ENCODE data around the gene DPP8. TPM values are rescaled to one million over a fixed set of nuclear protein-coding genes. Genes with fewer than 3 reads are reported as not detected.
"Not testable (repeated sequence)": the region's sequence is repeated elsewhere in the genome, so short reads cannot be mapped to it uniquely, and the experiment has no call there.

DPP8 gene
- total RNA-seq, 3 donors from 2014 or later (not counting 1 experiment from before 2014, with no cell fraction given): 51.7 to 64.8 (median 62.4) TPM

- ATAC-seq (no peak), DNase-seq (no peak)
- no peaks in the 10 kb centered on the region for H3K4me1 ChIP-seq (ENCODE audit: control insufficient read depth, insufficient read depth, low read length)
- intact Hi-C loops (cut with micrococcal nuclease): no loop called here
- TF ChIP-seq CTCF (IDR thresholded peaks at IDR 0.05): no peak
- no peaks in the 10 kb centered on the region for H3K27me3 ChIP-seq (ENCODE audit: control insufficient read depth, insufficient read depth, low read length)
- Mint-ChIP-seq H3K27ac (no peak overlapping the region), H3K9me3 (no peaks in the 10 kb centered on the region), H3K36me3 (peaks cover 10% of the 10 kb centered on the region), H3K4me3 (no peak overlapping the region), H3K4me1 (no peaks in the 10 kb centered on the region), H3K27me3 (ENCODE audit: low read depth in 2 of 2) (no peaks in the 10 kb centered on the region)
- no peak overlapping the region for H3K27ac ChIP-seq (ENCODE audit: low read length)
- no peak overlapping the region for H3K4me3 ChIP-seq (ENCODE audit: low read length)
- 97% methylated on average over 5 of the region's 5 CpGs for WGBS (ENCODE audit: insufficient coverage)
- peaks cover 70% of the 10 kb centered on the region for H3K36me3 ChIP-seq (ENCODE audit: control insufficient read depth, insufficient read depth, low read length)
- no peaks in the 10 kb centered on the region for H3K9me3 ChIP-seq (ENCODE audit: control insufficient read depth, insufficient read depth, low read length)
These were observed 49.1 kb downstream of the DPP8 start for GRCh38 chr15:65468229-65468909.

GRCh38 chr15:65466901-65467300 lies 50.6 kb downstream of the DPP8 start:
- peaks cover 73% of the 10 kb centered on the region for H3K36me3 ChIP-seq (ENCODE audit: control insufficient read depth, insufficient read depth, low read length)
- H3K4me3 ChIP-seq (ENCODE audit: low read length): no peak overlapping the region
- no peak for DNase-seq
- Mint-ChIP-seq H3K4me3 (no peak overlapping the region), H3K27me3 (ENCODE audit: low read depth in 2 of 2) (no peaks in the 10 kb centered on the region), H3K4me1 (no peaks in the 10 kb centered on the region), H3K27ac (no peak overlapping the region), H3K9me3 (no peaks in the 10 kb centered on the region), H3K36me3 (peaks cover 9% of the 10 kb centered on the region)
- H3K9me3 ChIP-seq (ENCODE audit: control insufficient read depth, insufficient read depth, low read length): no peaks in the 10 kb centered on the region
- TF ChIP-seq CTCF (IDR thresholded peaks at IDR 0.05): no peak
- ATAC-seq: no peak
- H3K27ac ChIP-seq (ENCODE audit: low read length): no peak overlapping the region
- H3K27me3 ChIP-seq (ENCODE audit: control insufficient read depth, insufficient read depth, low read length): no peaks in the 10 kb centered on the region
- intact Hi-C loops (cut with micrococcal nuclease): no loop called here
- no peaks in the 10 kb centered on the region for H3K4me1 ChIP-seq (ENCODE audit: control insufficient read depth, insufficient read depth, low read length)
- 96% methylated on average over 3 of the region's 3 CpGs for WGBS (ENCODE audit: insufficient coverage)

GRCh38 chr15:65463096-65463495 lies 54.4 kb downstream of the DPP8 start:
- H3K27ac Mint-ChIP-seq; H3K4me1 Mint-ChIP-seq; H3K4me3 ChIP-seq (ENCODE audit: low read length); H3K36me3 Mint-ChIP-seq; intact Hi-C loops (cut with micrococcal nuclease); ATAC-seq; H3K27ac ChIP-seq (ENCODE audit: low read length); H3K4me1 ChIP-seq (ENCODE audit: control insufficient read depth, insufficient read depth, low read length); H3K4me3 Mint-ChIP-seq; H3K27me3 ChIP-seq (ENCODE audit: control insufficient read depth, insufficient read depth, low read length); H3K9me3 ChIP-seq (ENCODE audit: control insufficient read depth, insufficient read depth, low read length); DNase-seq; H3K27me3 Mint-ChIP-seq (ENCODE audit: low read depth in 2 of 2); H3K9me3 Mint-ChIP-seq: not testable (repeated sequence)
- WGBS (ENCODE audit: insufficient coverage): 99% methylated on average over 6 of the region's 6 CpGs
- peaks cover 86% of the 10 kb centered on the region for H3K36me3 ChIP-seq (ENCODE audit: control insufficient read depth, insufficient read depth, low read length)

- DNase-seq (no peak), ATAC-seq (no peak)
- H3K9me3 Mint-ChIP-seq: no peaks in the 10 kb centered on the region
- no peaks in the 10 kb centered on the region for H3K27me3 ChIP-seq (ENCODE audit: control insufficient read depth, insufficient read depth, low read length)
- no peaks in the 10 kb centered on the region for H3K4me1 ChIP-seq (ENCODE audit: control insufficient read depth, insufficient read depth, low read length)
- H3K4me3 ChIP-seq (ENCODE audit: low read length): no peak overlapping the region
- H3K36me3 Mint-ChIP-seq: peaks cover 9% of the 10 kb centered on the region
- H3K36me3 ChIP-seq (ENCODE audit: control insufficient read depth, insufficient read depth, low read length): peaks cover 82% of the 10 kb centered on the region
- H3K4me1 Mint-ChIP-seq: no peaks in the 10 kb centered on the region
- TF ChIP-seq CTCF (IDR thresholded peaks at IDR 0.05): no peak
- H3K27ac Mint-ChIP-seq: peak overlapping the region in 1 of 2 donors; percentile 31
- intact Hi-C loops (cut with micrococcal nuclease): no loop called here
- WGBS (ENCODE audit: insufficient coverage): 88% methylated on average over 5 of the region's 5 CpGs
- H3K27me3 Mint-ChIP-seq (ENCODE audit: low read depth in 2 of 2): no peaks in the 10 kb centered on the region
- no peak overlapping the region for H3K27ac ChIP-seq (ENCODE audit: low read length)
- H3K9me3 ChIP-seq (ENCODE audit: control insufficient read depth, insufficient read depth, low read length): no peaks in the 10 kb centered on the region
- H3K4me3 Mint-ChIP-seq: no peak overlapping the region
These were observed 56.6 kb downstream of the DPP8 start for GRCh38 chr15:65460741-65461347.

GRCh38 chr15:65455256-65455655 lies 62.2 kb downstream of the DPP8 start:
- H3K27me3 Mint-ChIP-seq (ENCODE audit: low read depth in 2 of 2); H3K36me3 Mint-ChIP-seq; H3K27me3 ChIP-seq (ENCODE audit: control insufficient read depth, insufficient read depth, low read length); H3K4me3 ChIP-seq (ENCODE audit: low read length); H3K4me3 Mint-ChIP-seq; H3K4me1 Mint-ChIP-seq; ATAC-seq; H3K4me1 ChIP-seq (ENCODE audit: control insufficient read depth, insufficient read depth, low read length); H3K9me3 Mint-ChIP-seq; H3K27ac ChIP-seq (ENCODE audit: low read length); DNase-seq; intact Hi-C loops (cut with micrococcal nuclease); H3K9me3 ChIP-seq (ENCODE audit: control insufficient read depth, insufficient read depth, low read length): not testable (repeated sequence)
- WGBS (ENCODE audit: insufficient coverage): 83% methylated on average over 4 of the region's 4 CpGs
- peak overlapping the region; percentile 50 to 54 for H3K27ac Mint-ChIP-seq
- peaks cover 81% of the 10 kb centered on the region for H3K36me3 ChIP-seq (ENCODE audit: control insufficient read depth, insufficient read depth, low read length)
